ENCODE measurements around the gene ODC1.
A peak's percentile ranks its signal among the peaks of the same experiment; 100 is the strongest.
"Not testable (repeated sequence)": the region's sequence is repeated elsewhere in the genome, so short reads cannot be mapped to it uniquely, and the experiment has no call there.

Gene ODC1

GRCh38 chr2:10452312-10452711, 4.2 kb upstream of the ODC1 start:
- DNase-seq, result no peak

DNA sequence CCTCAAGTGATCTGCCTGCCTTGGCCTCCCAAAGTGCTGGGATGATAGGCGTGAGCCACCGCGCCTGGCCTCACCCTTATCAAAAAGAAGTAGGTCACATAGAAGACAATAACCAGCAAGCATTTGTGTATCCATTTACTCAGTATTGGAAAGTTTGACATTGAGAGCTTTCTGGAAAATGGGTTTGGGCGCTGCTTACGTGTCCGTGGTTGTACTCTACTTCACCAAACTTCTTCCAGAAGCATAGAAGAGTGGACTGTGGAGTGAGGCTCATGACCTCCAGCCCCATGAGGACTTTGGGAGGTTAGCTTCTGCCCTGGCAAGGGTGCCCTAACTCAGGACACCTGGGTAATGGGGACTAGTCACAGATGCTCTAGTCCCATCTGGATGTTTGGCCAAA, 3.7 kb upstream of the ODC1 start:
- no peak for DNase-seq

DNA sequence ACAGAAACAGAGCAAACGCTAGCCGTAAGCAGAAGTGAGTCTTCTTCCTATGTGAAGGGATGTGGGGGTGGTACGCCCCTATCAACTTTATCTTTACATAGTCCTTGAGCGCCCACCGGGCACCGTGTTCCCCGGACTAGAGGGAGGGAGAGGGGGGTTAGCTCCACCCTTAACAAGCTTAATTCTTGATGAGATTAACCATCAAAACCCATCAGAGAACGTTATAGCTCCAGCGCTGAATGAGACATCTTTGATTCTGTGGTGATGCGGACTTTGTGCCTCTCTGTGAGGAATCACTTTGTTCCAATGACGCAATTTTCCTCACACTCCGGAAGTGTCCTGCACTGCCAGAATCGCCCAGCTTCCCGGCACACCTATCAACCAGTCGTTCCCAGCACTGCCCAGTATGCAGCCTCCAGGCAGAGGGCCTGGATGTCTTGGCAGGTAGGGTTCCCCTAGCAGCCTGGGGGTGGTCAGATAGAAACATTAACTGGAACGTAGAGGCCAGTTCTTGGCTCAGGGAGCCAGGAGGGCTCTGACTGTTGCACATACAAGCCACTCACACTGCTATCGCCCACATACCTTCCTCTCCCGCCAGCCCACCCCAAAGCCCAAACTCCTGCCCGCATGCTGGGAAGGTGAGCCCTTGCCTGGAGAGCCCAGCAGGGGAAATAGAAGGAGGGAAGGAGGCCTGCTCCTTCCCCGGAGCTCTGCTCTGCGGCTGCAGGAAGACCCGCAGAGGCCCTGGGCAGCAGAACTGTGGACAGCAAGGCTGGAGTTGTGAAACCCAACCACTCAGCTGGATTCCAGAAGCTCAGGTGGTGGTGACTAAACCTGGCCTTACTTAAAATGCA, 1.9 kb upstream of the ODC1 start:
- no peak for DNase-seq

- DNase-seq, result no peak
These were observed 1.3 kb upstream of the ODC1 start for GRCh38 chr2:10449486-10449831.

DNA sequence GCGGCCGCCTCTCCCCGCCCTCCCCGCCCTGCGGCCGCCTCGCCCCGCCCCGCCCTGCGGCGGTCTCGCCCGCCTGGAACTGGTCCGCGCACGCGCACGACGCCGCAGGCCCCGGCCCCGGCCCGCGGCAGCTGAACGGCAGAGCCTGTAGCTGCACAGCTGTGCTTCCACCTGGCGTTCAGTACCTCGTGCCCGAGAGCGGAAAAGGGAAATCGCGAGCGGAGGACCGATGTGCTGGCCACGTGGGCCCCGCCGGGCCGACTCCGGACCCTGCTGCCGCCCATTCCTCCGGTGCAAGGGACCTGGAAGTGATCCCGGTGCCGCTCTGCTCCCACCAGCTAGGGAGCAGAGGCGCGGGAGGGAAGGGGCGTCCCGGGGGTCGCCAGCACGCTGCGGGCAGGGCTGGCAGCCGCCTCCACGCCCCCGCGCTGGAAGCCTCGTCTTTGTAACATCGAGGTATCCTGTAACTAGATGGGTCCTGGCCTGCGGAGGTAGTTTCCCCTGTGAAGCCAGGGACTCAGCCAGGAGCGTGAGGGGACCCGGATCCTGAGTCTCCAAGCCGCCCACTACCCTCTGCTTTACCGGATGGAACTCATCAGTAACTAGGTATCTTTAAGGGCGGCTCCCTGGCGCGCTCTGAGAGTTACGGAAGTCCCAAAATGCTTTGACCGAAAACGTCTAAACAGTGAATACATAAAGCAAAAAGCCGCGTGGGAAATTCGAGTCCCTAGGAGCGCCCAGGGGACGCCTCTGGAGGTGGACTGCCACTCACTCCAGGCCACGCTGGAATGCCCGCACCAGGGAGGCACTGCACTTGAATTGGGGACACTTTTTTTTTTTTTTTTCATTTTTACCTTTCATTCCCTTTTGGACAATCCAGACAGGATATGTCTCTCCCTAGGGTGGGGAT, 704 bp upstream of the ODC1 start:
- peak; percentile 91 for DNase-seq

DNA sequence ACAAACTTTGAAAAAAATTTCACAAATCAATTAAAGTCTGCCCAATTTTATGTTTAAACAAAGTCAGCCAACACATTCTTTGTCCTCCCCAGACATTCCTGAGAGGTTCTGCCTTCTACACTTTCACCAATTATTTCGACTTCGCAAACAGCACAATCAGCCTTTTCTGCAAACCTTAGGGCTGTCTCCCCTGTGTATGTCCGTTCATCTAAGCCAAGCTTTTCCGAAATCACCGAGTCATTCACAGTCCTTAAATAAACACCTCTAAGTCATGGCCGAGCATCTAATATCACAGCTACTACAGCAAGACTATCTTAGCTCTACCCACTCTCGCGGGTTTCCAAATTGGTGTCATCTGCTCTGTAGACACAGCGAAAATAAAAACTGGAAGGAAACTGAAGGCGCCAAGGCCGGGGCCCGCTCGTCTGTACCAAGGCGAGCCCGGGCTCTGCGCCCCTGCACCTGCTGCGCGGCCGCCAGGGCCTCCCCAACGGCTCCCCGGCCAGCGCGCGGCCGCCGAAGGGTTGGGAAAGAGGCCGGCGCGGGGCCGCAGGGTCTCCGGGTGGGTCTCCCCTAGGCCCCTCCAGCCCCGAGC, 730 bp downstream of the ODC1 start:
- peak; percentile 28 for DNase-seq

- DNase-seq, result no peak
These were observed 1.5 kb downstream of the ODC1 start for GRCh38 chr2:10446631-10447030.

DNA sequence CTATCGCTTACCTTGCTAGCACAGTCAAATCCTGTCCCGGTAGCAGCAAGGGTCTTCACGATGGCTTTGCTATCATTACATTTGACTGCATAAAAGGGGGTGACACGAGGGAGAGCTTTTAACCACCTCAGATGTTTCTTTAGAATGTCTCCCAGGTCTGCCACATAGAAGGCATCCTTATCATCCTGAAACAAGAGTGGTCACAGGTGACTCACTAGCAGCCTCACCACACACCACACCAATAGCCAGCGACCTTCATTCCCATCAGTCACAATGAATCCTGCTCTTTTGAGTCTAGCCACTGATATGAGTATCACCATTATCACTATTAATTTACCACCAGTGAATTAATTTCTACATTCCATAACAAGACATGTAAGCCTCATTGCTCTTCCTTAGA, 3.7 kb downstream of the ODC1 start:
- no peak for DNase-seq

DNA sequence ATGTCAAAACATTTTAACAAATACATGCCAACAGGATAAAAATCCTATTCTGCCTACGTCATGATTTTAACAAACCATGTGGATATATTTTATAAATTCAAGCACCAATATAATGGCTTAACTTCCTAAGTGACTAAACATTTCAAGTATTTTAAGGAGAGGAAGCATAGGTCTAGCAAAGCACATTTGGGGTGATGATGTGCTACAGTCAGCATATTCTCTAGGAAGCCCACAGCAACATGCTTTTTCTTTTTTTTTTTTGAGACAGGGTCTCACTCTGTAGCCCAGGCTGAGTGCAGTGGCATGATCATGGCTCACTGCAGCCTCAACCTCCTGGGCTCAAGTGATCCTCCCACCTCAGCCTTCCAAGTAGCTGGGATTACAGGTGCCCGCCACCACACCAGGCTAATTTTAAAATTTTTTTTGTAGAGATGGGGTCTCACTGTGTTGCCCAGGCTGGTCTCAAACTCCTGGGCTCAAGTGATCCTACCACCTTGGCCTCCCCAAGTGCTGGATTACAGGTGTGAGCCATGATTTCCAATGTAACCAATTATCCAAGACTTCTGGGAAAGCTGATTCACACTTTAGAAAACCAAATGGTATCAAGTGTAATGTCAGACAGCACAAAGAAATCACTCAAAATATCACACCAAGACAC, 5.5 kb downstream of the ODC1 start:
- not testable (repeated sequence) for DNase-seq

GRCh38 chr2:10441948-10442347, 6.2 kb downstream of the ODC1 start:
- DNase-seq, result no peak

- DNase-seq, result no peak
These were observed 7.4 kb downstream of the ODC1 start for GRCh38 chr2:10440736-10441135.

- no peak for DNase-seq
These were observed 8.2 kb downstream of the ODC1 start for GRCh38 chr2:10439971-10440370.

DNA sequence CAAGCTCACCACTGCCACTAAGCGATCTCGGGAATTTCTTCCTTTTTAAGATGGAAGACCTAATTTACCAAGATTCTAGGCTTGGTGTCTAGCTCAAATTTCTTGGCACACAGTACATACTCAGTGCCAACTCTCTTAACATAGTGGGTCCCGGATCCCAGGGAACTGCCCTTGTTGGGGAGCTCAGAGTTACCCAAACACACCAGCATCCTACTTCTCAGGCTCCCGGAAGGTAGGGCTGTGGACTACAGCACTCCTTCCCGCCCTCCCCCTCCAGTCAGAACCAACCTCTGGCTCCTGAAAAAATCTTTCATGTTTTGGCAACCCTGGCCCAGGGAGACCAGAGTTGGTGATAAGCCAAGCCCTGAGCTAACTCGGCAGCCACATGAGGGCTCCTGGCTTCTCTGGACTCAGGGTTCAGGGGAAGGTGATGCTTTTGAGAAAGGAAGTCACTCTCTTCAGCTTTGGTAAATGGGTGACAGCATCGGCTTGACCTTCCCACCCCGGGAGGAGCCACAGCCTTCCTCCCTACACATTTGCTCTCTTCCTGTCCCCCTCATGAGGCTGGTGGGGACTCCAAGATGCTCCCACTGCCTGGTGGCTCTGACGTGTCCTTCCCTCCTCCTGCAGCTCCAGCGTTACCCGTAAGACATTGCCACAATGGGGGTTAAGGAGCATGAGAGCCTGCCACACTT, 8.8 kb downstream of the ODC1 start:
- DNase-seq, result no peak

DNA sequence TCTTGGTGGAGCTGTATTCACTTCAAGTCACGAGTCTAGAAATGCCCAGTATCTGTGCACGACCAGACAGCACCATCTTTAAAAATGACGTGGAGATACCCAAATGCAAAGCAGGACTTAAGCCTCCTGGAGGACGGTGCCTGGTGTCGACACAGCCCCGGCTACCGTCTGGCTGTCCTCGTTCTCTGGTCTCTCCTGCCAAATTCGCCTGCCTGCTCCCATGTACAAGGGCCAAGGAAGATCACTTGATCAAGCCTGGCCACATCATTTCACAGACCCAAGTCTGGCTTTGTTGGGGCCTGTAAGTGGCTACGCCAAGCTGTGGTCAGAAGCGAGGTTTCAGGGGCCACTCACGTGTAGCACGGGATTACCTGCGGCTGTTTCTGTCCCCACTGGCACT, 9.4 kb downstream of the ODC1 start:
- no peak for DNase-seq

DNA sequence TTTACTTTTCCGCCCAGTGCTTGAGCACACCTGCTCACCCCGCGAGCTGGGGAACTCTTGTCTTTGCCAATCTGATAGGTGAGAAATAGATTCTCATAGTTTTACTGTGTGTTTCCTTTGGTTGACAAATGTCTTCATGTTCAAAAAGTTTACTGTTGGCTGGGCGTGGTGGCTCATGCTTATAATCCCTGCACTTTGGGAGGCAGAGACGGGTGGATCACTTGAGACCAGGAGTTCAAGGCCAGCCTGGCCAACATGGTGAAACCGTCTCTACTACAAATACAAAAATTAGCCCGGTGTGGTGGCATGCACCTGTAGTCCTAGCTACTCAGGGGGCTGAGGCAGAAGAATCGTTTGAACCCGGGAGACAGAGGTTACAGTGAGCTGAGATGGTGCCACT, 10.3 kb downstream of the ODC1 start:
- no peak for DNase-seq

GRCh38 chr2:10436583-10437110, 11.5 kb downstream of the ODC1 start:
- no peak for DNase-seq

GRCh38 chr2:10435820-10436204, 12.3 kb downstream of the ODC1 start:
- no peak for DNase-seq

- DNase-seq, result peak; percentile 28
These were observed 13.0 kb downstream of the ODC1 start for GRCh38 chr2:10434886-10435819.

- no peak for DNase-seq
These were observed 13.9 kb downstream of the ODC1 start for GRCh38 chr2:10433947-10434885.

Measured in NCI-H1417 treated with DMSO at 0.1 percent for 48 hours (cell line).